CD4-positive, alpha-beta T cell (primary cell): ENCODE results near the gene FRMD3. TPM values are rescaled to one million over a fixed set of nuclear protein-coding genes. Genes with fewer than 3 reads are reported as not detected.
A peak's percentile ranks its signal among the peaks of the same experiment; 100 is the strongest.

Experiments
- ATAC-seq: fragments of 200-7000 bp; cut with Tn5 transposase; one replicate; pipeline ENCODE4 v1.10.0; 2022; ENCODE audit warnings: mild to moderate bottlenecking; ENCODE audit not compliant: poor library complexity
- CTCF ChIA-PET: fragments of 350-600 bp; sonication (Branson Sonifier 250); formaldehyde crosslinking; loops from one replicate; lab custom pipeline; 2021; ENCODE audit warnings: antibody characterized with exemption, inconsistent platforms; lab: Charles Lee
- POLR2A ChIA-PET: fragments of 350-600 bp; sonication (Branson Sonifier 250); formaldehyde crosslinking; loops from one replicate; lab custom pipeline; 2021; ENCODE audit warnings: antibody characterized with exemption, inconsistent platforms; lab: Charles Lee
- DNase-seq, 14 experiments: peaks; one replicate each; pipeline ENCODE4 v3.0.0-alpha.2; 2013 to 2020; ENCODE audit warnings: mixed read lengths in 2 of 14
- H3K27ac ChIP-seq, 2 donors: one replicate each; pipeline versions ENCODE4 v1.5.1 to v1.7.0; 2013; ENCODE audit warnings: low read length in 2 of 2, low read depth in 1 of 2, mild to moderate bottlenecking in 1 of 2
- H3K27me3 ChIP-seq, 2 experiments: 1 replicate in 1 of 2; 2 replicates in 1 of 2; pipeline versions ENCODE4 v1.6.1 to v1.7.0; 2013; ENCODE audit warnings: low read length in 2 of 2, control low read depth in 1 of 2, mild to moderate bottlenecking in 1 of 2, moderate library complexity in 1 of 2; ENCODE audit not compliant: insufficient read depth in 2 of 2, control insufficient read depth in 1 of 2
- H3K36me3 ChIP-seq: one replicate; pipeline ENCODE4 v1.6.1; 2013; ENCODE audit warnings: low read length, control low read depth; ENCODE audit not compliant: insufficient read depth
- H3K4me1 ChIP-seq: one replicate; pipeline ENCODE4 v1.6.1; 2013; ENCODE audit warnings: low read length, control low read depth; ENCODE audit not compliant: insufficient read depth
- H3K4me3 ChIP-seq: one replicate; pipeline ENCODE4 v1.5.1; 2013; ENCODE audit warnings: mild to moderate bottlenecking, low read length, moderate library complexity
- H3K9me3 ChIP-seq, 2 experiments: 1 replicate in 1 of 2; 2 replicates in 1 of 2; pipeline versions ENCODE4 v1.6.1 to v1.7.0; 2013; ENCODE audit warnings: low read length in 2 of 2, mild to moderate bottlenecking in 2 of 2, control low read depth in 1 of 2, moderate library complexity in 1 of 2; ENCODE audit not compliant: control insufficient read depth in 1 of 2, insufficient read depth in 1 of 2
- H3K27ac Mint-ChIP-seq: one replicate; pipeline ENCODE4 v1.8.0; 2020; ENCODE audit warnings: mixed read lengths
- H3K27me3 Mint-ChIP-seq: one replicate; pipeline ENCODE4 v1.8.0; 2021; ENCODE audit warnings: mixed read lengths
- H3K36me3 Mint-ChIP-seq: one replicate; pipeline ENCODE4 v1.8.0; 2021; ENCODE audit warnings: low read depth, mixed read lengths
- H3K4me1 Mint-ChIP-seq: one replicate; pipeline ENCODE4 v1.8.0; 2021; ENCODE audit warnings: low read depth, mixed read lengths
- H3K4me3 Mint-ChIP-seq: one replicate; pipeline ENCODE4 v1.8.0; 2020; ENCODE audit warnings: mild to moderate bottlenecking, mixed read lengths
- H3K9me3 Mint-ChIP-seq: one replicate; pipeline ENCODE4 v1.8.0; 2020; ENCODE audit warnings: mixed read lengths
- intact Hi-C, 2 experiments: fragments of 100-400 bp; cut with DNase I in 1 of 2; cut with micrococcal nuclease in 1 of 2; formaldehyde crosslinking; loops; one replicate each; pipeline versions ENCODE4 v1.15.1 to v1.9.0; 2023 to 2025; cut with DNase I, micrococcal nuclease
- total RNA-seq, 174 experiments: library from RNA in 2 of 174; stranded (reverse) in 2 of 174; gene quantifications; one replicate each; pipeline ENCODE4 v1.2.3 and lab custom pipeline; 2021 to 2026
- TF ChIP-seq, protein P1 (sequence below): fragments of 200-600 bp; IDR thresholded peaks from one replicate; pipeline ENCODE4 v1.8.0; 2022; ENCODE audit warnings: antibody characterized with exemption, mild to moderate bottlenecking

FRMD3 gene
- total RNA-seq, 2 experiments from 2014 or later = 0.53 to 1.0 TPM

DNA sequence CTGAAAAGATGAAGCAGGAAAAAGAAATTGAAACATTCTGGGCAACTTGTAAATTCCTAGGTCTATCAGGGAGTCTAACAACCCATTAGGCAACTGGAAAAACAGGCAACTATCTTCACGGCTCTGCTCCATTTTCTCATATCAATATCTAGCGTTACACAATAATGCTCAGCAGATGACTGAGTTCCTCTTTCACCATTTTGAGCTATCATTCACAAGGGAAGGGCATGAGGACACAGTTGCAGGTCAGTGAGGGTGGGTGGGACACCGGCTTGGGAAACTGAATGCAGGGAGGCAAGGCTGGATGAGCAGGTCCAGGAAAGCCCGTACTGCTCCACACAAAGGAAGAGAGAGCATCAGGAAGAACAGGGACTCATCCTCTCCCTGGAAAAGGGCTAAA is 67.0 kb downstream of the FRMD3 start:
- ATAC-seq = no peak

DNA sequence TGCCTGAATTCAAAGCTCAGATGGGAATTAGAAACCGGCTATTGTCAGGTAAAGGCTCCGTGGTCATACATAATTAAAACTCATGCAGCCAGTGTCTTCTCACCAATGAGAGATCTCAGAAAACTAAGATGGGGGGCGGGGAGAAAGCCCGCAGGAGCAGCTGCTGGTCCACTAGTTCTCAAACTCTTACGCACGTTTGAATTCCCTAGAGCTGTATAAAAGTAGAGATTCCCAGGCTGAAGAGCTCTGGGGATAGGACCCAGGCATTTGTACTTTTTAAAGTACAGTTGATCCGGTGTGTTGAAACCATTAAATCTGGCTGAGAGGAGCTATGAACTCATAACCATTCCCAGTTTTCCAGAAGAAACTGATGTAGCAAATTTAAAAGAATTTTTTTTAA is 68.5 kb downstream of the FRMD3 start:
- ATAC-seq (no peak), DNase-seq (no peak)
- POLR2A ChIA-PET = no interaction called here
- intact Hi-C loops = no loop called here
- Histone ChIP-seq H3K4me3 (no peak overlapping the region), H3K36me3 (no peaks in the 10 kb centered on the region), H3K4me1 (peaks cover 3% of the 10 kb centered on the region), H3K27me3 (no peaks in the 10 kb centered on the region), H3K9me3 (no peaks in the 10 kb centered on the region), H3K27ac (no peak overlapping the region)
- H3K27me3 Mint-ChIP-seq = no peaks in the 10 kb centered on the region
- H3K27ac Mint-ChIP-seq = no peak overlapping the region
- H3K4me1 Mint-ChIP-seq = peaks cover 12% of the 10 kb centered on the region
- H3K9me3 Mint-ChIP-seq = no peaks in the 10 kb centered on the region
- H3K36me3 Mint-ChIP-seq = no peaks in the 10 kb centered on the region
- CTCF ChIA-PET = interaction anchor here (1.1 kb wide), 1 partner anchor 9 kb away, joined by 3 read pairs; no protein-coding TSS in a partner anchor
- no peak overlapping the region for H3K4me3 Mint-ChIP-seq
- TF ChIP-seq, protein P1, sequence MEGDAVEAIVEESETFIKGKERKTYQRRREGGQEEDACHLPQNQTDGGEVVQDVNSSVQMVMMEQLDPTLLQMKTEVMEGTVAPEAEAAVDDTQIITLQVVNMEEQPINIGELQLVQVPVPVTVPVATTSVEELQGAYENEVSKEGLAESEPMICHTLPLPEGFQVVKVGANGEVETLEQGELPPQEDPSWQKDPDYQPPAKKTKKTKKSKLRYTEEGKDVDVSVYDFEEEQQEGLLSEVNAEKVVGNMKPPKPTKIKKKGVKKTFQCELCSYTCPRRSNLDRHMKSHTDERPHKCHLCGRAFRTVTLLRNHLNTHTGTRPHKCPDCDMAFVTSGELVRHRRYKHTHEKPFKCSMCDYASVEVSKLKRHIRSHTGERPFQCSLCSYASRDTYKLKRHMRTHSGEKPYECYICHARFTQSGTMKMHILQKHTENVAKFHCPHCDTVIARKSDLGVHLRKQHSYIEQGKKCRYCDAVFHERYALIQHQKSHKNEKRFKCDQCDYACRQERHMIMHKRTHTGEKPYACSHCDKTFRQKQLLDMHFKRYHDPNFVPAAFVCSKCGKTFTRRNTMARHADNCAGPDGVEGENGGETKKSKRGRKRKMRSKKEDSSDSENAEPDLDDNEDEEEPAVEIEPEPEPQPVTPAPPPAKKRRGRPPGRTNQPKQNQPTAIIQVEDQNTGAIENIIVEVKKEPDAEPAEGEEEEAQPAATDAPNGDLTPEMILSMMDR = no peak

More for the DNA sequence above, 67.0 kb downstream of the FRMD3 start:
- DNase-seq = peak in 2 of 14 experiments; percentile 20 to 25
- no peak overlapping the region for H3K27ac ChIP-seq
- no peaks in the 10 kb centered on the region for H3K36me3 Mint-ChIP-seq
- TF ChIP-seq, protein P1 = no peak
- H3K9me3 Mint-ChIP-seq = no peaks in the 10 kb centered on the region
- H3K27me3 Mint-ChIP-seq = no peaks in the 10 kb centered on the region
- H3K4me3 Mint-ChIP-seq = no peak overlapping the region
- no peaks in the 10 kb centered on the region for H3K27me3 ChIP-seq
- no peaks in the 10 kb centered on the region for H3K36me3 ChIP-seq
- H3K9me3 ChIP-seq = no peaks in the 10 kb centered on the region
- H3K4me1 ChIP-seq = peaks cover 3% of the 10 kb centered on the region
- POLR2A ChIA-PET = no interaction called here
- CTCF ChIA-PET = no interaction called here
- peaks cover 12% of the 10 kb centered on the region for H3K4me1 Mint-ChIP-seq
- H3K4me3 ChIP-seq = no peak overlapping the region
- intact Hi-C loops = no loop called here
- no peak overlapping the region for H3K27ac Mint-ChIP-seq

DNA sequence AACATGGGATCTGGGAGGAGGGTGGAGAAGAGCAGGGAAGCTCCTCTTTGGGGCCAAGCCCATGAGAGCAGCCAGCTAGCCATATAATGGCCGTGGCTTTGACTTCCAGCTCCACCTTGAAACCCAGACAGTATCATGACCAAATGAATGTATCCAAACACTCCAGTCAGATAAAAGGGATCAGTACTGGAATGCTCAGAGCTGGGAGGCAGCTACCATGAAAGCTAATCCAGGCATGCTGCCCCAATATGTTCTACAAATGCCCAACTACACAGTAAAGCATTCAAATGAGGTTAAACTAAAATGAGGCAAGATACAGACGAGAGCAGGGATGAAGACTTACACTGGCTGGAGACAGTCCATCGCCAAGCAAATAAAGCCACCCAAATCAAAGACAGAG is 69.4 kb downstream of the FRMD3 start:
- POLR2A ChIA-PET = no interaction called here
- no peak for DNase-seq

More for the DNA sequence above, 69.4 kb downstream of the FRMD3 start:
- intact Hi-C loops = no loop called here
- Mint-ChIP-seq H3K27ac (no peak overlapping the region), H3K27me3 (no peaks in the 10 kb centered on the region), H3K4me3 (no peak overlapping the region), H3K9me3 (no peaks in the 10 kb centered on the region), H3K36me3 (no peaks in the 10 kb centered on the region), H3K4me1 (peaks cover 9% of the 10 kb centered on the region)
- H3K4me3 ChIP-seq = no peak overlapping the region
- TF ChIP-seq, protein P1 = no peak
- H3K4me1 ChIP-seq = peaks cover 3% of the 10 kb centered on the region
- H3K27me3 ChIP-seq = no peaks in the 10 kb centered on the region
- CTCF ChIA-PET = no interaction called here
- H3K9me3 ChIP-seq = no peaks in the 10 kb centered on the region
- no peak for ATAC-seq
- no peak overlapping the region for H3K27ac ChIP-seq
- no peaks in the 10 kb centered on the region for H3K36me3 ChIP-seq
